ENCODE measurements around the gene JMJD6. TPM values are rescaled to one million over a fixed set of nuclear protein-coding genes. Genes with fewer than 3 reads are reported as not detected.

JMJD6 gene
- total and polyA plus RNA-seq, 9 of the 15 experiments (the other 6 are each of a cell fraction or from before 2014, with no cell fraction given): 2.5 to 52.3 (median 36.3) TPM

- TF ChIP-seq ZNF318 (IDR thresholded peaks at IDR 0.05; ENCODE audit: borderline replicate concordance in 1 of 2, low read depth in 1 of 2) (no peak), ZNF785 (CRISPR knock-in tag; IDR thresholded peaks at IDR 0.05) (no peak), PTBP1 (IDR thresholded peaks at IDR 0.05; ENCODE audit: low read depth, low read length) (no peak), ARNT (IDR thresholded peaks at IDR 0.05) (0 out of 4 replicates have a peak, but pooled peaks of 1 of the 2 experiments have one; percentile 34), TCF3 (CRISPR knock-in tag; IDR thresholded peaks at IDR 0.05) (no peak), ZNF224 (CRISPR knock-in tag; IDR thresholded peaks at IDR 0.05) (no peak), GMEB1 (CRISPR knock-in tag; IDR thresholded peaks at IDR 0.05) (0 out of 2 replicates have a peak, but pooled peaks have one; percentile 47), FOXK1 (CRISPR knock-in tag; IDR thresholded peaks at IDR 0.05; ENCODE audit: borderline replicate concordance) (no peak), SRSF1 (IDR thresholded peaks at IDR 0.05; ENCODE audit: low read depth, low read length) (no peak), ZNF668 (CRISPR knock-in tag; IDR thresholded peaks at IDR 0.05) (no peak), KDM5B (IDR thresholded peaks at IDR 0.05; ENCODE audit: insufficient replicate concordance, low read depth, low read length) (peak; percentile 20), ZNF165 (CRISPR knock-in tag; IDR thresholded peaks at IDR 0.05; ENCODE audit: borderline replicate concordance) (no peak), L3MBTL2 (IDR thresholded peaks at IDR 0.05) (peak; percentile 63; the same call in 1 of the 2 replicates), SMC3 (conservative IDR thresholded peaks at IDR 0.05; ENCODE audit: insufficient read depth, low read depth, low read length) (no peak), CBX1 (IDR thresholded peaks at IDR 0.05; ENCODE audit: low read depth) (no peak; the same call in 1 of the 2 replicates), HNRNPUL1 (IDR thresholded peaks at IDR 0.05; ENCODE audit: low read length) (no peak), BACH1 (tag; IDR thresholded peaks at IDR 0.05) (no peak), EGR1 (conservative IDR thresholded peaks at IDR 0.05) (0 out of 2 replicates have a peak, but pooled peaks have one; percentile 3), ARHGAP35 (IDR thresholded peaks at IDR 0.05; ENCODE audit: partially characterized antibody) (no peak), SNIP1 (IDR thresholded peaks at IDR 0.05; ENCODE audit: low read depth) (no peak)
Observed at GRCh38 chr17:76671123-76671911, 55.1 kb downstream of the JMJD6 start (continued).
